PFSK-1 (cell line): ENCODE results near the gene DNAJC27.

Source experiments
- FOXP2 ChIP-seq: optimal IDR thresholded peaks from 2 replicates; pipeline ENCODE3; 2011; ENCODE audit warnings: borderline replicate concordance, control low read depth, inconsistent platforms; ENCODE audit not compliant: insufficient read depth; ENCODE audit errors: extremely low read length, extremely low read depth
- POLR2AphosphoS5 ChIP-seq: IDR thresholded peaks from 2 replicates; pipeline ENCODE4 v1.6.1; 2012; ENCODE audit warnings: low read depth, mild to moderate bottlenecking, control low read depth, low read length, moderate library complexity
- REST ChIP-seq, 2 experiments: IDR thresholded peaks; 2 replicates each; pipeline versions ENCODE4 v1.6.1 to v1.8.0; 2011 to 2012; ENCODE audit warnings: low read depth in 2 of 2, low read length in 2 of 2, control low read depth in 1 of 2, inconsistent platforms in 1 of 2, mild to moderate bottlenecking in 1 of 2, moderate library complexity in 1 of 2; ENCODE audit not compliant: insufficient read depth in 1 of 2
- SIN3A ChIP-seq: IDR thresholded peaks from 2 replicates; pipeline ENCODE4 v1.6.1; 2012; ENCODE audit warnings: mild to moderate bottlenecking, low read length, moderate library complexity, borderline replicate concordance; ENCODE audit not compliant: insufficient read depth
- TAF1 ChIP-seq: IDR thresholded peaks from 2 replicates; pipeline ENCODE4 v1.6.1; 2012; ENCODE audit warnings: low read length, control low read depth, borderline replicate concordance; ENCODE audit not compliant: insufficient read depth

GRCh38 chr2:24939353-24939752 is 32.4 kb downstream of the DNAJC27 start:
- TF ChIP-seq POLR2AphosphoS5 (no peak), REST (IDR thresholded peaks at IDR 0.05; ENCODE audit: insufficient read depth in 1 of 2, low read depth in 2 of 2, low read length in 2 of 2) (no peak), TAF1 (no peak), SIN3A (no peak), FOXP2 (no peak)
